Femur (tissue), 1 donor: ENCODE data around the gene CSNK1G1.

Experiments used
- DNase-seq: peaks from one replicate; pipeline ENCODE4 v3.0.0-alpha.2; 2017

The CSNK1G1 gene

GRCh38 chr15:64187396-64188191, 168.4 kb downstream of the CSNK1G1 start:
- no peak for DNase-seq

- DNase-seq: no peak
Measured at GRCh38 chr15:64185146-64185911, 170.6 kb downstream of the CSNK1G1 start.

- no peak for DNase-seq
Measured at GRCh38 chr15:64182859-64183370, 173.1 kb downstream of the CSNK1G1 start.

- DNase-seq: no peak
Measured at GRCh38 chr15:64180235-64180824, 175.6 kb downstream of the CSNK1G1 start.

GRCh38 chr15:64166102-64166890, 189.7 kb downstream of the CSNK1G1 start:
- DNase-seq: no peak

GRCh38 chr15:64164436-64164835, 191.5 kb downstream of the CSNK1G1 start:
- no peak for DNase-seq

- DNase-seq: no peak
Measured at GRCh38 chr15:64163659-64164362, 192.2 kb downstream of the CSNK1G1 start.

- peak; percentile 99 for DNase-seq
Measured at GRCh38 chr15:64162869-64163658, 192.9 kb downstream of the CSNK1G1 start, which contains the start of gene PPIB. TSS of gene PPIB (minus strand) at chr15:64163022. CDS start at chr15:64162986, 36 bp downstream.

- no peak for DNase-seq
Measured at GRCh38 chr15:64162478-64162868, 193.5 kb downstream of the CSNK1G1 start.

- no peak for DNase-seq
Measured at GRCh38 chr15:64161688-64162477, 194.1 kb downstream of the CSNK1G1 start.

GRCh38 chr15:64158363-64159134, 197.4 kb downstream of the CSNK1G1 start:
- no peak for DNase-seq

- DNase-seq: no peak
Measured at GRCh38 chr15:64157599-64158125, 198.3 kb downstream of the CSNK1G1 start.

- DNase-seq: no peak
Measured at GRCh38 chr15:64156652-64157331, 199.2 kb downstream of the CSNK1G1 start.

GRCh38 chr15:64155802-64156651, 199.9 kb downstream of the CSNK1G1 start:
- DNase-seq: no peak

- peak; percentile 92 for DNase-seq
Measured at GRCh38 chr15:64153480-64154367, 202.2 kb downstream of the CSNK1G1 start.
